ENCODE measurements around the gene TEX53.

- no peak for TF ChIP-seq CTCF (IDR thresholded peaks at IDR 0.05)
- no peak for TF ChIP-seq POLR2A (IDR thresholded peaks at IDR 0.05)
Measured at GRCh38 chr9:114676901-114677300, 19.3 kb upstream of the TEX53 start.

Data from lower leg skin (tissue), 3 donors.